HCT116 (cell line): ENCODE measurements around the gene HJURP. TPM values are rescaled to one million over a fixed set of nuclear protein-coding genes. Genes with fewer than 3 reads are reported as not detected.

Experiments used
- ATAC-seq: fragments of 200-7000 bp; cut with Tn5 transposase; 2 replicates; pipeline ENCODE4 v1.9.1; 2020; ENCODE audit warnings: mild to moderate bottlenecking, moderate library complexity
- BruUV-seq: library from RNA; stranded (reverse); fragments of 400-500 nt; replicated peaks from 2 replicates; lab custom pipeline; 2021; lab: Mats Ljungman, UMichigan
- CTCF ChIA-PET: fragments of 300-600 bp; sonication (Branson Sonifier 250); formaldehyde crosslinking; loops from one replicate; lab custom pipeline; 2021; ENCODE audit warnings: antibody characterized with exemption; lab: Charles Lee
- POLR2A ChIA-PET: fragments of 300-600, 350-600 bp; sonication (Branson Sonifier 250); formaldehyde crosslinking; loops from one replicate; lab custom pipeline; 2021; ENCODE audit warnings: antibody characterized with exemption; lab: Charles Lee
- RAD21 ChIA-PET, 2 experiments: fragments of 300-600 bp; sonication (Branson Sonifier 250); formaldehyde crosslinking; loops; one replicate each; lab custom pipeline; 2023; ENCODE audit warnings: low total read pairs in 2 of 2; ENCODE audit not compliant: uncharacterized antibody in 2 of 2, unreplicated experiment in 2 of 2, low non-redundant PET in 1 of 2; lab: Charles Lee
- DNase-seq: peaks from one replicate; pipeline ENCODE4 v3.0.0-alpha.2; 2010; ENCODE audit warnings: low read depth, low spot score
- H2AFZ ChIP-seq: fragments of 200-600 bp; shearing (Covaris generic), sonication (generic); 2 replicates; pipeline ENCODE4 v1.6.1; 2017; ENCODE audit warnings: low read depth, mixed run types, mixed read lengths, antibody characterized with exemption, low read length; ENCODE audit not compliant: poor library complexity, severe bottlenecking
- H3K27ac ChIP-seq: 2 replicates; pipeline ENCODE4 v1.5.1; 2012; ENCODE audit warnings: low read depth, low read length
- H3K27me3 ChIP-seq: fragments of 200-600 bp; sonication (generic); 2 replicates; pipeline ENCODE4 v1.6.1; 2016; ENCODE audit warnings: mixed run types, low read length, mixed read lengths; ENCODE audit not compliant: insufficient read depth
- H3K36me3 ChIP-seq, 2 experiments: fragments of 200-500 bp in 1 of 2; fragments of 200-600 bp in 1 of 2; sonication (Bioruptor generic) in 1 of 2; sonication (generic) in 1 of 2; 2 replicates each; pipeline versions ENCODE4 v1.5.1 to v1.6.1; 2014 to 2016; ENCODE audit warnings: low read length in 2 of 2, inconsistent platforms in 1 of 2, mixed read lengths in 1 of 2, mixed run types in 1 of 2; ENCODE audit not compliant: insufficient read depth in 2 of 2, control insufficient read depth in 1 of 2
- H3K4me1 ChIP-seq, 2 experiments: fragments of 200-600 bp in 1 of 2; sonication (generic) in 1 of 2; 2 replicates each; pipeline versions ENCODE4 v1.5.1 to v1.6.1; 2012 to 2017; ENCODE audit warnings: low read length in 2 of 2, inconsistent platforms in 1 of 2, mild to moderate bottlenecking in 1 of 2, mixed read lengths in 1 of 2, mixed run types in 1 of 2, moderate library complexity in 1 of 2; ENCODE audit not compliant: insufficient read depth in 2 of 2, control insufficient read depth in 1 of 2
- H3K4me2 ChIP-seq: fragments of 200-600 bp; sonication (generic); 2 replicates; pipeline ENCODE4 v1.6.1; 2017; ENCODE audit warnings: mixed run types, low read length, mixed read lengths
- H3K4me3 ChIP-seq, 2 experiments: fragments of 200-600 bp in 1 of 2; sonication (generic) in 1 of 2; replicated peaks in 1 of 2; 2 replicates each; pipeline ENCODE4 v1.5.1; 2011 to 2016; ENCODE audit warnings: low read length in 2 of 2, control low read depth in 1 of 2, low read depth in 1 of 2, mild to moderate bottlenecking in 1 of 2, mixed read lengths in 1 of 2, mixed run types in 1 of 2
- H3K79me2 ChIP-seq: fragments of 200-600 bp; sonication (generic); 2 replicates; pipeline ENCODE4 v1.6.1; 2017; ENCODE audit warnings: mild to moderate bottlenecking, mixed run types, low read length, moderate library complexity, mixed read lengths; ENCODE audit not compliant: insufficient read depth
- H3K9ac ChIP-seq: fragments of 200-600 bp; sonication (generic); 2 replicates; pipeline ENCODE4 v1.6.1; 2016; ENCODE audit warnings: low read length, mixed read lengths
- H3K9me2 ChIP-seq: fragments of 200-600 bp; sonication (generic), shearing (Covaris generic); 2 replicates; pipeline ENCODE4 v1.6.1; 2017; ENCODE audit warnings: mixed run types, mild to moderate bottlenecking, moderate library complexity; ENCODE audit not compliant: insufficient read depth
- H3K9me3 ChIP-seq, 2 experiments: fragments of 200-500 bp in 1 of 2; fragments of 200-600 bp in 1 of 2; sonication (Bioruptor generic) in 1 of 2; sonication (generic) in 1 of 2; 2 replicates each; pipeline ENCODE4 v1.6.1; 2014 to 2017; ENCODE audit warnings: low read length in 2 of 2, mixed read lengths in 2 of 2, inconsistent platforms in 1 of 2, low read depth in 1 of 2, mild to moderate bottlenecking in 1 of 2, mixed run types in 1 of 2, moderate library complexity in 1 of 2; ENCODE audit not compliant: control insufficient read depth in 1 of 2, insufficient read depth in 1 of 2
- H4K20me1 ChIP-seq: fragments of 200-600 bp; sonication (generic), shearing (Covaris generic); 2 replicates; pipeline ENCODE4 v1.6.1; 2017; ENCODE audit warnings: mixed run types, mild to moderate bottlenecking, moderate library complexity; ENCODE audit not compliant: insufficient read depth
- EGR1 ChIP-seq: IDR thresholded peaks from 2 replicates; pipeline ENCODE4 v1.6.1; 2012; ENCODE audit warnings: low read depth
- EZH2phosphoT487 ChIP-seq: fragments of 200-600 bp; IDR thresholded peaks from 2 replicates; pipeline ENCODE4 v1.6.1; 2018; ENCODE audit warnings: antibody characterized with exemption, borderline replicate concordance
- FOSL1 ChIP-seq: IDR thresholded peaks from 2 replicates; pipeline ENCODE4 v1.6.1; 2012; ENCODE audit warnings: low read depth
- SP1 ChIP-seq: IDR thresholded peaks from 2 replicates; pipeline ENCODE4 v1.6.1; 2012; ENCODE audit warnings: low read depth
- YY1 ChIP-seq: IDR thresholded peaks from 2 replicates; pipeline ENCODE4 v1.6.1; 2011; ENCODE audit warnings: low read length, low read depth, moderate library complexity, mild to moderate bottlenecking; ENCODE audit not compliant: insufficient replicate concordance; ENCODE audit errors: extremely low read depth
- ZBTB33 ChIP-seq: IDR thresholded peaks from 2 replicates; pipeline ENCODE4 v1.6.1; 2011; ENCODE audit warnings: mild to moderate bottlenecking, low read length, moderate library complexity; ENCODE audit not compliant: insufficient replicate concordance; ENCODE audit errors: extremely low read depth
- intact Hi-C: fragments of 100-400 bp; cut with micrococcal nuclease; formaldehyde crosslinking; loops from 2 replicates; pipeline ENCODE4 v1.10.0; 2022
- total RNA-seq: library from RNA; stranded (reverse); gene quantifications from one replicate; pipeline ENCODE4 v1.2.1, GENCODE V29; 2021; ENCODE audit not compliant: unreplicated experiment
- TF ChIP-seq, protein P1 (sequence below), 3 experiments: fragments of 200-600 bp in 1 of 3; sonication (generic) in 1 of 3; IDR thresholded peaks in 2 of 3; conservative IDR thresholded peaks in 1 of 3; 2 replicates each; pipeline ENCODE4 v1.5.1; 2012 to 2017; ENCODE audit warnings: low read depth in 2 of 3, low read length in 2 of 3, antibody characterized with exemption in 1 of 3, borderline replicate concordance in 1 of 3, control low read depth in 1 of 3, mild to moderate bottlenecking in 1 of 3, mixed read lengths in 1 of 3, mixed run types in 1 of 3, moderate library complexity in 1 of 3; ENCODE audit not compliant: insufficient read depth in 1 of 3

HJURP gene
- total RNA-seq, 1 experiment from 2014 or later, result 64.1 TPM

DNA sequence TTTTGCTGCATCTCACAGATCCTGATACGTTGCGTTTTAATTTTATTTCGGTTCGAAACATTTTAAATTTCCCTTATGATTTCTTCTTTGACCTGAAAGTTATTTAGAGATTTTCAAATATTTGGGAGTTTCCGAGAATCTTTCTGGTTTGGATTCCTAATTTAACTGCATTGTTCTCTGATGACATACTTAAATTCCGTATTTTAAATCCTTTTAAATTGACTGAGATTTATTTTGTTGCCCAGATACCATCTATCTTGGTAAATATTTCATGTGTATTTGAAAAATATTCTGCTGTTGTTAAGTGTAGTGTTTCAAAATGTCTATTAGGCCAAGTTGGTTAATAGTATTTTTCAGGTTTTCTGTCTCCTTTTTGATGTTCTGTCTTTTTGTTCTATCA, 38.5 kb downstream of the HJURP start:
- Histone ChIP-seq H3K36me3 (no peaks in the 10 kb centered on the region), H4K20me1 (no peaks in the 10 kb centered on the region), H3K9me2 (no peaks in the 10 kb centered on the region), H3K9ac (no peak overlapping the region), H2AFZ (no peak overlapping the region), H3K4me2 (no peak overlapping the region), H3K79me2 (no peaks in the 10 kb centered on the region), H3K4me3 (no peak overlapping the region), H3K27ac (no peak overlapping the region), H3K27me3 (no peaks in the 10 kb centered on the region), H3K9me3 (no peaks in the 10 kb centered on the region), H3K4me1 (no peaks in the 10 kb centered on the region)
- intact Hi-C loops, result no loop called here
- CTCF ChIA-PET, result no interaction called here
- RAD21 ChIA-PET, result no interaction called here
- TF ChIP-seq YY1, result no peak
- POLR2A ChIA-PET, result no interaction called here
- DNase-seq, result no peak
- ATAC-seq, result no peak
- BruUV-seq, result no TSS peak

GRCh38 chr2:233814056-233814835, 40.1 kb downstream of the HJURP start:
- Histone ChIP-seq H3K27me3 (no peaks in the 10 kb centered on the region), H3K4me3 (no peak overlapping the region), H3K4me1 (no peaks in the 10 kb centered on the region), H3K9ac (no peak overlapping the region), H3K36me3 (no peaks in the 10 kb centered on the region), H4K20me1 (no peaks in the 10 kb centered on the region), H3K4me2 (no peak overlapping the region), H3K79me2 (no peaks in the 10 kb centered on the region), H3K27ac (no peak overlapping the region), H3K9me2 (no peaks in the 10 kb centered on the region), H2AFZ (no peak overlapping the region), H3K9me3 (no peaks in the 10 kb centered on the region)
- peak; percentile 24 for DNase-seq
- POLR2A ChIA-PET, result no interaction called here
- intact Hi-C loops, result no loop called here
- RAD21 ChIA-PET, result no interaction called here
- TF ChIP-seq EZH2phosphoT487, result no peak
- no peak for TF ChIP-seq FOSL1
- TF ChIP-seq, protein P1, sequence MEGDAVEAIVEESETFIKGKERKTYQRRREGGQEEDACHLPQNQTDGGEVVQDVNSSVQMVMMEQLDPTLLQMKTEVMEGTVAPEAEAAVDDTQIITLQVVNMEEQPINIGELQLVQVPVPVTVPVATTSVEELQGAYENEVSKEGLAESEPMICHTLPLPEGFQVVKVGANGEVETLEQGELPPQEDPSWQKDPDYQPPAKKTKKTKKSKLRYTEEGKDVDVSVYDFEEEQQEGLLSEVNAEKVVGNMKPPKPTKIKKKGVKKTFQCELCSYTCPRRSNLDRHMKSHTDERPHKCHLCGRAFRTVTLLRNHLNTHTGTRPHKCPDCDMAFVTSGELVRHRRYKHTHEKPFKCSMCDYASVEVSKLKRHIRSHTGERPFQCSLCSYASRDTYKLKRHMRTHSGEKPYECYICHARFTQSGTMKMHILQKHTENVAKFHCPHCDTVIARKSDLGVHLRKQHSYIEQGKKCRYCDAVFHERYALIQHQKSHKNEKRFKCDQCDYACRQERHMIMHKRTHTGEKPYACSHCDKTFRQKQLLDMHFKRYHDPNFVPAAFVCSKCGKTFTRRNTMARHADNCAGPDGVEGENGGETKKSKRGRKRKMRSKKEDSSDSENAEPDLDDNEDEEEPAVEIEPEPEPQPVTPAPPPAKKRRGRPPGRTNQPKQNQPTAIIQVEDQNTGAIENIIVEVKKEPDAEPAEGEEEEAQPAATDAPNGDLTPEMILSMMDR (IDR thresholded peaks at IDR 0.05 in 2 of 3, conservative IDR thresholded peaks at IDR 0.05 in 1 of 3; ENCODE audit: borderline replicate concordance in 1 of 3, insufficient read depth in 1 of 3, low read depth in 2 of 3, low read length in 2 of 3), result 0 out of 6 replicates have a peak, but pooled peaks of 1 of the 3 experiments have one; percentile 8
- TF ChIP-seq YY1, result peak; percentile 10
- no peak for TF ChIP-seq ZBTB33
- peak; percentile 49 for TF ChIP-seq SP1
- no peak for TF ChIP-seq EGR1
- CTCF ChIA-PET, result no interaction called here
- peak; percentile 85 for ATAC-seq
- no TSS peak for BruUV-seq
